NCI-H524 (cell line): ENCODE measurements around the gene DIS3L.
"Not testable (repeated sequence)": the region's sequence is repeated elsewhere in the genome, so short reads cannot be mapped to it uniquely, and the experiment has no call there.

Experiments used
- DNase-seq, 2 experiments: peaks; one replicate each; lab custom pipeline; 2025; lab: John Stamatoyannopoulos, UW

Gene DIS3L

GRCh38 chr15:66310786-66311185 is 17.4 kb downstream of the DIS3L start:
- no peak for DNase-seq

GRCh38 chr15:66312144-66312543 is 18.8 kb downstream of the DIS3L start:
- DNase-seq, result no peak

- no peak for DNase-seq
These were observed 30.1 kb downstream of the DIS3L start for GRCh38 chr15:66323312-66323928.

- DNase-seq, result no peak
These were observed 32.7 kb downstream of the DIS3L start for GRCh38 chr15:66326051-66326450.

GRCh38 chr15:66327736-66328135 is 34.4 kb downstream of the DIS3L start:
- no peak for DNase-seq

- no peak for DNase-seq
These were observed 35.4 kb downstream of the DIS3L start for GRCh38 chr15:66328771-66329170.

- not testable (repeated sequence) for DNase-seq
These were observed 55.2 kb downstream of the DIS3L start for GRCh38 chr15:66348530-66348929.

GRCh38 chr15:66356077-66356358 is 62.6 kb downstream of the DIS3L start:
- DNase-seq, result no peak

- peak; percentile 97 to 98 for DNase-seq
These were observed 63.2 kb downstream of the DIS3L start, which contains the start of gene TIPIN for GRCh38 chr15:66356359-66357236. TIPIN (minus strand) TSS chr15:66356685; CDS start chr15:66352947, 3,738 bp downstream.

GRCh38 chr15:66359740-66360139 is 66.4 kb downstream of the DIS3L start:
- no peak for DNase-seq

- not testable (repeated sequence) for DNase-seq
These were observed 68.5 kb downstream of the DIS3L start for GRCh38 chr15:66361745-66362460.

- DNase-seq, result no peak
These were observed 69.4 kb downstream of the DIS3L start for GRCh38 chr15:66362776-66363175.

- DNase-seq, result no peak
These were observed 71.7 kb downstream of the DIS3L start for GRCh38 chr15:66364944-66365528.

- DNase-seq, result peak in 1 of 2 experiments; percentile 55
These were observed 76.6 kb downstream of the DIS3L start for GRCh38 chr15:66369773-66370651.

- DNase-seq, result no peak
These were observed 80.8 kb downstream of the DIS3L start for GRCh38 chr15:66374179-66374578.

GRCh38 chr15:66378814-66379430 is 85.6 kb downstream of the DIS3L start:
- no peak for DNase-seq

GRCh38 chr15:66381376-66381775 is 88.0 kb downstream of the DIS3L start:
- DNase-seq, result not testable (repeated sequence)
